ENCODE measurements around the gene UTP14A. TPM values are rescaled to one million over a fixed set of nuclear protein-coding genes. Genes with fewer than 3 reads are reported as not detected.

Gene UTP14A
- total RNA-seq, 1 experiment from 2014 or later, result 43.1 TPM

DNA sequence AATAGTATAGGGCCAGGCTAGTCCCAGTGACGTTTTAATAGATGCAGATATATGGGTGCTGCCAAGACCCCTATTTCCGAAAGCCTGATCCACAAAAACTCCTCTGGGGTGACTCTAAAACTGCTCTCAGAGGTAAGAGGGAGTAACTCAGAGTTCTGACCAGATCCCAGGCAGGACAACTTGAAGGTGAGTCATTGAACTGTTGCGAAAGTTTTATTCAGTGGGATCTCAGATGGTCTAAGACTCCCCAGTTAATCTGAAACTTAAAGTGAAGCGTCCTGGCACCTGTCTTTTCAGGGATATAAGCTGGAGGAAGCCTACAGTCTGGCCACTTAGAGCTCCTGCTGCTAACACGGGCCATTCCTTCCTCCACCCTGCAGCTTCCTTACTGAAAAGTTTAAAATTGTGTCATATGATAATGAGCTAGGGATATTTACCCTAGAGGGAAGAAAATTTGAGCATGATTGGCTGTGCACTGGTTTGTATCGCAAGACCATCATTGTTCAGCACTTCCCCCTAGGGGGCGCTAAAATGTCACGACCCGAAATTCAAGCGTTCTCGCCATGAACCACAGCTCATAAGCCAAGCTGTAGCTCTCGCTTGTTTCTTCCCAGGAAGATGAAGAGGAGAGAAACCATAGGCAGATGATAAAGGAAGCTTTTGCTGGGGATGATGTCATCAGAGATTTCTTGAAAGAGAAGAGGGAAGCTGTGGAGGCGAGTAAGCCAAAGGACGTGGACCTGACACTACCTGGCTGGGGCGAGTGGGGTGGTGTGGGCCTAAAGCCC, 19.5 kb downstream of the UTP14A start:
- Mint-ChIP-seq H3K9me3 (ENCODE audit: low read depth, unreplicated experiment) (no peaks in the 10 kb centered on the region), H3K36me3 (ENCODE audit: insufficient read depth, unreplicated experiment) (peaks cover 53% of the 10 kb centered on the region), H3K27me3 (ENCODE audit: unreplicated experiment) (no peaks in the 10 kb centered on the region), H3K4me3 (ENCODE audit: low read depth, unreplicated experiment) (no peak overlapping the region), H3K4me1 (ENCODE audit: low read depth, unreplicated experiment) (no peaks in the 10 kb centered on the region), H3K27ac (ENCODE audit: unreplicated experiment) (no peak overlapping the region)
- intact Hi-C loops (cut with micrococcal nuclease; ENCODE audit: unreplicated experiment), result loop anchor here (1.0 to 2.0 kb wide), 2 partner anchors 103 to 133 kb away; no protein-coding TSS in a partner anchor
- peak; percentile 62 for TF ChIP-seq CTCF (IDR thresholded peaks at IDR 0.05; ENCODE audit: unreplicated experiment)
- peak; percentile 73 for DNase-seq
- CTCF ChIA-PET, result interaction anchor here (0.6 to 1.6 kb wide), 4 partner anchors 14 to 135 kb away, joined by 3 to 18 read pairs (median 11); partner anchors contain the start of gene UTP14A
- BruUV-seq (replicated peaks), result no TSS peak

DNA sequence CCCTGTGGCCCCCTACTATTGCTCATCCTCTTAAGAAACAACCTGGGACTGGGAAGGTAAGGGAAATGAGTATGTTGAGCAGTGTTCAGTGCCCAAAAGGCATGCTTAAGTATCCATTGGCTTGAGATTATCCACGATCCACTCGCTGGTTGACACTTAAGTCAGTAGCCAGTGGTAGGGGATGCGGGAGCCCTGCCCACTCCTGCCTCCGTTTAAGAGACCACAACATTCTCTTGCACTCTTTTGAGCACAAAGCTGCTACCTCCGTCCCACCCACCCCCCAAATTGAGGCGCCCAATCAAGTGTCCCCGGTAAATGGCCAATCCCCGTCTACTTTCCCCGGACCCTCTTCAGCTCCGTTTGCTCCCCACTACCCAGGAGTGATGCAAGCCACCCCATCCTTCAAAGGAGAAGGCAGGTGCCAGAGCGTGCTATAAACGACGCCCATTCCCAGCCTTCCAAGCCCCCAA, 25.0 kb downstream of the UTP14A start:
- no peak for DNase-seq
- intact Hi-C loops (cut with micrococcal nuclease; ENCODE audit: unreplicated experiment), result loop anchor here (10.0 kb wide), 1 partner anchor 54 kb away; the partner anchor contains the start of gene BCORL1
- TF ChIP-seq CTCF (IDR thresholded peaks at IDR 0.05; ENCODE audit: unreplicated experiment), result no peak
- Mint-ChIP-seq H3K9me3 (ENCODE audit: low read depth, unreplicated experiment) (no peaks in the 10 kb centered on the region), H3K4me3 (ENCODE audit: low read depth, unreplicated experiment) (peak overlapping the region; percentile 66), H3K27me3 (ENCODE audit: unreplicated experiment) (peaks cover 24% of the 10 kb centered on the region), H3K36me3 (ENCODE audit: insufficient read depth, unreplicated experiment) (peaks cover 38% of the 10 kb centered on the region), H3K4me1 (ENCODE audit: low read depth, unreplicated experiment) (peaks cover 9% of the 10 kb centered on the region), H3K27ac (ENCODE audit: unreplicated experiment) (peak overlapping the region; percentile 77)
- no TSS peak for BruUV-seq (replicated peaks)
- CTCF ChIA-PET, result interaction anchor here (0.6 to 0.8 kb wide), 2 partner anchors 28 to 62 kb away, joined by 3 read pairs; no protein-coding TSS in a partner anchor

DNA sequence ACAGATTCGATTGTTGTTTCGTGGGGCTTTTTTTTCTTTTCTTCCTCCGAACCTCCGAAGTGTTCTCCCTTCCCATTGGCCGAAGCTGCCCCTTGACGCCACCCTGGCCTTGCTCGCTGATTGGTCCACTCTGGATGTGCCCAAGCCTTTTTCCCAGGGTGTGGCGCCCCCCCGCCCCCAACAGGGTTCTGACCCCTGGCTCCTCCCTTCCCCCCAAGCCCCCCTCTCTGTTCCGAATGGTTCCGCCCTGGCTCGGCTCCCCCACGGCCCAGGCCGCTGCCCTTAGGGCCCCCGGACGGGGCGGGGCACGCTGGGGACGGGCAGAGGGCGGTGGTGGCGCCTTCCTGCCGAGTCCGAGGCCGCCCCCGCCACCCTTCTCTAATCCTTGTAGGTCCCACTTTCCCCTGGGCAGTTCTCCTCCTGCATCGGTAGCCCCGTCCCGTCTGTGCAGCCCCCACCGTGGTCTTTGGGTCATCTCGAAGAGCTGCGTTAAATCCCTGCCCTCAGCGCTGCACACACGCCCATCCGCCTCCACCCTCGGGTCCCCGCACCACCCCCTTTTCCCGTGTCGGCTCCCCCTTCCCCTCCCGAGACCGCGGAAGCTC, 25.5 kb downstream of the UTP14A start:
- intact Hi-C loops (cut with micrococcal nuclease; ENCODE audit: unreplicated experiment), result loop anchor here (10.0 kb wide), 1 partner anchor 53 kb away; the partner anchor contains the start of gene BCORL1
- H3K36me3 Mint-ChIP-seq (ENCODE audit: insufficient read depth, unreplicated experiment), result peaks cover 32% of the 10 kb centered on the region
- H3K4me1 Mint-ChIP-seq (ENCODE audit: low read depth, unreplicated experiment), result peaks cover 9% of the 10 kb centered on the region
- H3K27me3 Mint-ChIP-seq (ENCODE audit: unreplicated experiment), result peaks cover 27% of the 10 kb centered on the region
- H3K4me3 Mint-ChIP-seq (ENCODE audit: low read depth, unreplicated experiment), result peak overlapping the region; percentile 66
- BruUV-seq (replicated peaks), result no TSS peak
- CTCF ChIA-PET, result interaction anchor here (0.6 to 0.8 kb wide), 2 partner anchors 28 to 62 kb away, joined by 3 read pairs; no protein-coding TSS in a partner anchor
- no peak for TF ChIP-seq CTCF (IDR thresholded peaks at IDR 0.05; ENCODE audit: unreplicated experiment)
- peak; percentile 81 for DNase-seq
- no peaks in the 10 kb centered on the region for H3K9me3 Mint-ChIP-seq (ENCODE audit: low read depth, unreplicated experiment)
- peak overlapping the region; percentile 77 for H3K27ac Mint-ChIP-seq (ENCODE audit: unreplicated experiment)

DNA sequence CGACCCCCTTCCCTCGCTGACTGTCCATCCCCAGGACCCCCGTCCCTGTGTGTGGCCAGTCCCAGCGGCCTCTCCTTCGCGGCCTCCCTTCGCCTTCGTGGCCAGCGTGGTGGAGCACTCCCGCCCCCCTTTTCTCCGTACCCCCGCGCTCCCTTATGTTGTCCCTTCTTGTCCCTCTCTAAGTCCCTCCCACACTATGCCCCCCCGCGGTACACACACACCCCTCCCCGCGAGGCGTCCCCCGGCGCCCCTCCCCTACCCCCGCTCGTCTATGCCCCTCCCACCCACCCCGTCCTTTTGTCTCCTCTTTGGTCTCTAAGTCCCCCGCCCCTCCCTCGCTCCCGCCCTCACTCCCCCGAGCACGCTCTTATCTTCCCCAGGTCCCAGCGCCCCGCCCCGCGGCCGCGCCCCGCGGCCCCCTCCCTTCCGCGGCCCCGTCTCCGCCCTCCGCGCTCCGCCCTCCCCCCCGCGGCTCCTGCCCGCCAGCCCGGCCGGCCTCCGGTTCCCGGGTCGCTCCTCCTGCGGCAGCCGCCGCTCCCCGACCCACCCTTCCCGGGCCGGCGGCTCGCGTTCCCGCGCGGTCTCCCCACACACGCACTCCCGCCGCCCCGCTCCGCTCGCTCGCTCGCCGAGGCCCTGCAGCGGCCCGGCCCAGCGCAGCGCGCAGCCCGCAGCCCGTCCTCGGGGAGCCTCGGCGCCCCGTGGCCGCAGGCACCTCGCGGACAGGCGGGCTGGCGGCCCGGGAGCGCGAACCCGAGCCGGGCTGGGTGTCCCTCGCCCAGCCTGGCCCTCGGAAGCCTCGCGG, 26.3 kb downstream of the UTP14A start:
- peak overlapping the region; percentile 77 for H3K27ac Mint-ChIP-seq (ENCODE audit: unreplicated experiment)
- CTCF ChIA-PET, result no interaction called here
- TF ChIP-seq CTCF (IDR thresholded peaks at IDR 0.05; ENCODE audit: unreplicated experiment), result no peak

More for the DNA sequence above, 26.3 kb downstream of the UTP14A start:
- Mint-ChIP-seq H3K36me3 (ENCODE audit: insufficient read depth, unreplicated experiment) (peaks cover 27% of the 10 kb centered on the region), H3K9me3 (ENCODE audit: low read depth, unreplicated experiment) (no peaks in the 10 kb centered on the region), H3K4me3 (ENCODE audit: low read depth, unreplicated experiment) (peak overlapping the region; percentile 66), H3K27me3 (ENCODE audit: unreplicated experiment) (peaks cover 34% of the 10 kb centered on the region), H3K4me1 (ENCODE audit: low read depth, unreplicated experiment) (peaks cover 9% of the 10 kb centered on the region)
- intact Hi-C loops (cut with micrococcal nuclease; ENCODE audit: unreplicated experiment), result loop anchor here (10.0 kb wide), 1 partner anchor 53 kb away; the partner anchor contains the start of gene BCORL1
- peak; percentile 83 for DNase-seq
- BruUV-seq (replicated peaks), result no TSS peak
